CD4-positive, alpha-beta T cell treated with Interleukin-1 beta for 1 hour (primary cell): ENCODE measurements around the gene CDH4.

ENCODE experiments used
- DNase-seq, 2 donors: peaks; one replicate each; pipeline ENCODE4 v3.0.0-alpha.2; 2020 to 2022

Gene CDH4

GRCh38 chr20:61285152-61285645 lies 33.1 kb downstream of the CDH4 start:
- no peak for DNase-seq

DNA sequence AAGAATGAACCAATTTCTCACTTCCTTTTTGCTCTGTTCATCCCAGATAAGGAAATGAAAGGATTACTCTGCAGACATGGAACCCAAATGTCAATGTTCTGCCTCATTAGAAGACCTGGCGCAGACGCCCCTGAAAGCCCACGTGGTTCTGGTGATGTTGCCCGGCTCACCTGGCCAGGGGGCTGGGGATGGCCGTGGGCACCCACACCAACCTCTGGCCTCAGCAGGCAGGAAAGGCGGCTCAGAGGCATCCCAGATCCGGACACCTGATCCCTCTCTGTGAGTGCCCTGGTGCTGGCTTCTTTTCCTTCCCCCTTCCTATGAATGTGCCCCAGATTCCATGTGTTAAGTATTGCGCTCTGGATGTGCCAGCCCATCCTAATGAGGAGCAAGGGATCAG lies 33.6 kb downstream of the CDH4 start:
- DNase-seq, result no peak

- no peak for DNase-seq
These were observed 35.7 kb downstream of the CDH4 start for GRCh38 chr20:61287583-61288275.

DNA sequence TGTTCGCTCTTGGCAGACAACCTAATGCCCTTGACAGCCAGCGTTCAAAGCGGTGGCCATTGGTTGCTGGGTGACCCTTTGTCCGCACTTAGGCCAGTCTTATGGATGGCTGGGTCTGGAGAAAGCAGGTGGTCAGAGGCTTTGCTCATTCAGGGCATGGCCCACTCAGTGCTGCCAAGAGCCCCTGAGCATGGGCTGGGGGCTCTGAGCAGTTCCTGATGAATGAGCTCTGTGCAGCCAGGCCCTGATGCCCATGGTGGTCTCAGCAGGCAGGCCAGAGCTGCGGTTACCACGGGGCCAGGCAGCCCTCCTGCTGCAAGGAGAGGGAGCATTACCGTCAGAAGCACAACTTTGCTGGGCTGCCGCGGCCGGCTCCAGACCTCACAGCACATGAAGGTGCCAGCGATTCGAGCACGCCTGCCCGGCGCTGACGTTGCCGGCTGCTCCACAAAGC lies 36.3 kb downstream of the CDH4 start:
- DNase-seq, result no peak

- no peak for DNase-seq
These were observed 37.1 kb downstream of the CDH4 start for GRCh38 chr20:61289166-61289565.

DNA sequence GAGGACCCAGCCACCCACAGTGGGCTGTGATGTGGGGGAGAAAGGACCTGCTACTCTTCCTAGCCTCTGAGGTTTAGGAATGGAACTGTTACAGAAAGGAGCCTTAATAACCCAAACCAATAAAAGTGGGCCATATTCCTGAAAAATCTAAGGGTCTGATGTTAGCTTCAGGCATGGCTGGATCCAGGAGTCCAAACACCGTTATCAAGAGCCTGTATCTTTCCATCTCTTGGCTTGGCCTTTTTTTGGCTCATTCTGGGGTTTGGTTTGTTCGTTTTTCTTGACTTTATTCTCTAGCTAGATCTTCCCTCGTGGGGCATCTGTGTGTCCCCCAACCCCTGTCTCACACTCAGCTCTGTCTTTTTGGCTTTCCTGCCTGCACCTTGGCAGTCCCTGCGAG lies 38.7 kb downstream of the CDH4 start:
- no peak for DNase-seq

- DNase-seq, result no peak
These were observed 39.2 kb downstream of the CDH4 start for GRCh38 chr20:61291166-61291829.

GRCh38 chr20:61292391-61292790 lies 40.3 kb downstream of the CDH4 start:
- DNase-seq, result no peak

DNA sequence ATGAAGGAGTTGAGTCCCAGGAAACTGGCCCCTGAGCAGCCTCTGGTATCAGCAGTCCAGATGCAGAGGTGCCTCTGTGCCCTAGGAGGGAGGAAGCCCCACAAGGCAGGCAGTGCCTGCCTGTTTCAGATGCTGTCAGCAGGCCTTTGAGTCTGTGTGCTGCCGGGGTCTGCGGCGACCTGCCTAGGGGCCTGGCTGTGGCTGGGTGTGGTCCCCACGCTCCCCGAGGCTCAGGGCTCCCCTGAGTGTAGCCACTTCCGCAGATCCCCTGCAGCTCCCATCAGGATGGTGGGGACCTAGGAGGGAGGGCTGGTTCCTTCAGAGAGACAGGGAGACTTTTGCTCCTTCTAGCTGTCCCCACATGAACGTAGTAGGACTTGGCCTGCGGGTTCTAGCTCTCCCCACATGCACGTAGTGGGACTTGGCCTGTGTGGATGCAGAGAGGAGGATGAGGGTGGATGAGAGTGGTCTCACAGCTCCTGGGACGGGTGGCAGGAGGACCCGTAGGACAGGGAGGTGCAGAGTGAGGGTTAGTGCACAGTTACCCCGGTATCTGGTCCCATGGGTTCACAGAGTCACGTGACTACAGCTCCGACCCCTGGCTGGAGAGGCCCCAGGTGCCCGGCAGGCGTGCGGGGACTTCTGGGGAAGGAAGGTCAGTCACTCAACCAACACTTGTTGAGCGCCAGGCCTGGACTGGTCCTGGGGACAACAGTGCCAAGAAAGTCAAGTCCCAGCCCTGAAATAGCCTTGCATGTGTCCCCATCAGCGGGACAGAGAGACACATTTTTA lies 41.0 kb downstream of the CDH4 start:
- no peak for DNase-seq

DNA sequence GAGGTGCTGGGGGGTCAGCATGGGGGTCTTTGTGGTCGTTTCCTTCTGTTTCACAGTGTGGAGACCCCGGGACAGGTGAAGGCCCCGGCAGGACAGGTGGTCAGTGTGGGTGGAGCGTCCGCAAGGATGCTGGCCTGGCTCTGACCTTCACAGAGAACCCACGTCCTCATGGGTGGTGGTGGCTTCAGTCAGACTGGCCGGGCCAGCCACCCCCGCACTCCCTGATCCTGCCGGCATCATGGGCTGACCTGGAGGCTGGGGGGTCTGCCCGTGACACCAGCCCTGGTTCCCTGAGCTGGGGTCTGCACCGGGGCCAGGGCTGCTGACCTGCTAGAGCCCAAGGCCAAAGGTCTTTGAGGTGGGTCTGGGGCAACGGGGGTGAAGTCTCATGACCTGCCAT lies 41.9 kb downstream of the CDH4 start:
- no peak for DNase-seq

DNA sequence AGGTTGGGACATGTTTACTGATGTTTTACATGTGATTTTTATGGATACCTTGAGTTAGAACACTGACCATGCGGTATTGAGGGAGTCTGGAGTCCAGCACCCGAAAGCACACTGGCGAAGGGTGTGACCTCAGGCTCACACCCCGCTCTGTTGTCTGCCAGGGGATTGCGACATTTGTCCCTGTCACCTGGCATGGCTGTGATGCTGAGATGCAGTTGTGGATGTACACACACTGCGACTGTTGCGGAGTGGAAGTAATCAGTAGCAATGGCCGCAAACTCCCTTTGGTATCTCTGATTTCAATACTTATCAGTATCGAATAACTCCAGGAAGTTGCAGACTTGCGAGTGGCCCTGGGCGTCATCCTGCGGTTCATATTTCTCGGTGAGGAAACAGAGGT lies 43.2 kb downstream of the CDH4 start:
- DNase-seq, result no peak

GRCh38 chr20:61295682-61296628 lies 43.9 kb downstream of the CDH4 start:
- DNase-seq, result no peak

- no peak for DNase-seq
These were observed 44.6 kb downstream of the CDH4 start for GRCh38 chr20:61296629-61297019.

DNA sequence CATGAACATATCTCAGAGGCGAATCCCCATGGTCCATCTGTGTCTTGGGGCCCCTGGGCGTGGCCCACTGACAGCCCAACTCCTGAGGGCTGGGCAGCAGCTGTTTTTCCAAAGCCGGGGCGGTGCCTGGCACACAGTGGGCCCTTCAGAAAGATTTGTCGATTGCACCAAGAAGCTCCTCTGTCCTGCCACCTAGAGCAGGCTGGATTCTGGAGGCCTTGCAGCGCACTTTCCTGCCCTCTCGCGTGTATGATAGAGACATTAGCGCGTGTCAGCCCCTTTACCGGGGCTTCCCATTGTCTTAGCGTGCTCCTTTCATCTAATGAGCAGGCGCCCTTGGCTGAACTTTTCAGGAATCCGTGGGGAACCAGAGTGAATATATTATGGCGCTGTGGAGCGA lies 45.4 kb downstream of the CDH4 start:
- DNase-seq, result no peak

- DNase-seq, result no peak
These were observed 45.9 kb downstream of the CDH4 start for GRCh38 chr20:61297986-61298385.

DNA sequence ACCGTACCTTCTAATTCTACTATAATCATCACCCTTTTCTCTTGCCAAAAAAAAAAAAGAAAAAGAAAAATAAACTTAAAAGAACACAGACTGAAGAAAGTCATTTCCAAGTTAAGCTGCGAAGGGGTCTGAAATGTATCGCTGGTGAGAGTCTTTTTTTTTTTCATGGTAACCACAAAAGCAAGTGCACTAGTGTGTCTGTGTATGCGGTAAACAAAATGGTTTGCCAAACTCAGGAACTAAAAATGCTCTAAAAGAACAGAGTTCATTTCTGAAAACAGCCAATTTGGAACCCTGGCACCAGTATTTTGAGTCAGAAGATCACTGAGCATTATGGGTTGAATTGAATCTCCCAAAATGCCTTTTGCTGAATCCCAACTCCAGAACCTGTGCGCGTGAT lies 46.6 kb downstream of the CDH4 start:
- no peak for DNase-seq

GRCh38 chr20:61299104-61299503 lies 47.0 kb downstream of the CDH4 start:
- no peak for DNase-seq

DNA sequence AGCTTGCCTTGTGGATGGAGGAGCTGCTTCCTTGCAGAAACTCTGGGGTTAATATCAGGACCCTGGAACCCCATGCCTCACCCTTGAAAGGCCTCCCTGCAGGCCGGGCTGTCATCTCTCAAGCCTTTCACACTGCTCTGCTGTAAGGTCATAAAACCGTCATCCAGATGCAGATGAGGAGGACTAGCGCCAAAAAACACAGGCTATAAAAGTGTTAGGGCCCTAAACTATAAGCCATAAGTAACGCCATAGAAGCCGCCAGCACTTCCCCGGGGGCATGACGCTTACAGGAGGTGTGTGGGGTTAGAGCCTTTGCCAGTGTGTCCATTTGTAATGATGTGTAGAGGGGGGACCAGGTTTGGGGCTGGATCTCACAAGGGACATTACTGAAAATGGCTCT lies 47.6 kb downstream of the CDH4 start:
- DNase-seq, result no peak

DNA sequence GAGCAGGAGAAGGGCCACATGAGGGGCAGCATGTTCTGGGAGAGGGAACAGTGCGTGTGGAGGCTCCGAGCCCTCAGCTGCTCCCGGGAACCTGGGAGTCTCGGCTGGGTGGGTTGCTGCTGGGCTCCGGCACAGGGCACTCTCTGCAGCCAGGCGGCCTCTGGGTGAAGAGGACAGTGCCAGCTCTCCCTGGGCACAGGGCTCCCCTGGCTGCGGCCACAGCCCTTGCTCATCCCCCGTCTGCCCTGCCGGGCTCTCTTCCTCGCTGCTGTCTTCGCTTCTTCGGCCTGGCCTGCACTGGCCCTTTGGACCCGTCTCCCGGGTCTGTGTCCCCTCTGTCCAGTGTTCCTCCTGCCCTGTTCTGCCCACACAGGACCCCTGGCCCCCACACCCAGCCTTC lies 48.2 kb downstream of the CDH4 start:
- DNase-seq, result no peak

- no peak for DNase-seq
These were observed 48.6 kb downstream of the CDH4 start for GRCh38 chr20:61300709-61301108.

- DNase-seq, result no peak
These were observed 49.9 kb downstream of the CDH4 start for GRCh38 chr20:61301711-61302525.

DNA sequence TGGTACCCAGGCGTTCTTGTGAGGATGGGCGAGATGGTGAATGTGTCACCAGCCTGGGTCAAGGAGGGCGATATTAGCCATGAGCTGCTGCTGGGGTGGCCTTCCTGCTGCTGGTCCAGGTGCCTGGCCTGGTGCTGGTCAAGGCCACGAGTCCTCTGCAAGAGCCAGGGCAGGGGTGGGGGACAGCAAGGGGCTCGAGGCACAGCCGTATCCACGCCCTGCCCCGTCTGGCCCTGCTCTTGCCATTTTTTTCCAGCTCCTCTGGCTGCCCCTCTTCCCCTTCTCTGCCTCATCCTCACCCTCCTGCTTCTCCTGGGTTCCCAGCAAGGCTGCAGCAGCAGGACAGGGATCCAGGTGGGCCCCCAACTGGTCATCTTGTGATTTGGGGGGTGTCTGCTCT lies 51.2 kb downstream of the CDH4 start:
- no peak for DNase-seq
